ENCODE data around the gene CACUL1. TPM values are rescaled to one million over a fixed set of nuclear protein-coding genes. Genes with fewer than 3 reads are reported as not detected.

CACUL1 gene
- total and polyA plus RNA-seq, 2 donors: 11.0 to 60.3 TPM

DNA sequence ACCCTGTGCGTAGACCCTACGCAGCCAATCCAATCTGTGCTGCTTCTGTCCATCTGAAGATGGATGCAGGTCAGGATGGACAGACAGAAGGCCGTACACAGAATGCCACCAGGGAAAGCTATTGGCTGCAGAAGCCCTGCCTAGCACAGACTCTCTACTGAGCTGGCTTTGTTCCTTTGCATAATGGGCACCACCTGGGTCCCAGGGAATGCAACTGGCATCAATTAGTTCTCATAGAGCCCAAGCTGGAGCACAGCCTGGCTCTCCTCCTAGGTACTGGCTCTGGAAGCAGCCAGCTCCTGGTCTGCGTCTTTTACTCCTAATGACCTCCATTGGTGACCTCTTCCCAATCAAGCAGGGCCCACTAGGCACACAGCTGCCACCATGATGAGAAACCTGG, 26.8 kb upstream of the CACUL1 start:
- no peak overlapping the region for H3K27ac ChIP-seq (ENCODE audit: low read depth)
- H3K4me3 ChIP-seq (ENCODE audit: low read depth, low read length): no peak overlapping the region
- no peaks in the 10 kb centered on the region for H3K36me3 ChIP-seq (ENCODE audit: insufficient read depth)
- DNase-seq (ENCODE audit: extremely low spot score): no peak
- 91% methylated on average over 4 of the region's 4 CpGs for whole genome bisulfite sequencing
- H3K4me1 ChIP-seq (ENCODE audit: insufficient read depth): no peaks in the 10 kb centered on the region

DNA sequence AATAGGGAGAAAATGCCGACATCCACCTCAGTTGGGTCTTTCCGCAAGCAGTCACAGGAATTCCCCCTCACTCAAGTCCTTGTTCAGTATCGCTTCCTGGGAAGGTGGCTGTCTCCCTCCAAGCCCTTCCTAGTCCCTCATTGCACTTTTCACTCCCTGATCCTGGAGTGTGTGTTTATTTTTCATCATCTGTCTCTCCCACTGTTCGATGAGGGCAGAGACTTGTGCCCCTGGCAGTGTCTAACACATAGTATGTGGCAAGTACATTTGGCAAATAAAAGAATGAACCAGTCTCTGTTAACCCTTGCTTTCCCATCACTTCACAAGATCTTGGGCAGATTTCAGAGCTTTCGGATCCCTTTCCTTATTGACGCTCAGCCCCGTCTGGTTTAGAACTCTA, 24.0 kb upstream of the CACUL1 start:
- Histone ChIP-seq H3K4me1 (ENCODE audit: insufficient read depth) (no peaks in the 10 kb centered on the region), H3K36me3 (ENCODE audit: insufficient read depth) (no peaks in the 10 kb centered on the region), H3K4me3 (ENCODE audit: low read depth, low read length) (no peak overlapping the region), H3K27ac (ENCODE audit: low read depth) (no peak overlapping the region)
- 59% methylated on average over 7 of the region's 7 CpGs for WGBS
- DNase-seq (ENCODE audit: extremely low spot score): no peak

GRCh38 chr10:118776960-118777359, 22.2 kb upstream of the CACUL1 start:
- Histone ChIP-seq H3K4me1 (ENCODE audit: insufficient read depth) (no peaks in the 10 kb centered on the region), H3K4me3 (ENCODE audit: low read depth, low read length) (no peak overlapping the region), H3K27ac (ENCODE audit: low read depth) (no peak overlapping the region), H3K36me3 (ENCODE audit: insufficient read depth) (no peaks in the 10 kb centered on the region)
- DNase-seq (ENCODE audit: extremely low spot score): no peak
- WGBS: 87% methylated on average over 5 of the region's 5 CpGs

DNA sequence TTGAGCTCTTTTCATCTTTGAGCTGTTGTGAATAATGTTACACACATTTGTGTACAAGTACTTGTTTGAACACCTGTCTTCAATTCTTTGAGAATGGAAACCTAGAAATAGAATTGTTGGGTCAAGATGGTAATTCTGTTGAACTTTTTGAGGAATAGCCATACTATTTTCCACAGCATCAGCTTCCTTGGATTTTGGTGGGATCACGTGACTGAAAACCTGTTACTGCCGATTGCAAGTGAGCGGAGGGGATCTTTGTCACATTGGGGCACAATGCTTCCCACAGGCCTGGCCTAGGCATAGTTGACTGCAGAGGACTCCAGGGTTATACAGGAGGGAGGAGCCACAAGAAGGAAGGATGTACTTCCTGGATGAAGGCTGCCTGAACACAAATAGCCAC, 21.3 kb upstream of the CACUL1 start:
- 94% methylated on average over 3 of the region's 3 CpGs for WGBS
- H3K4me1 ChIP-seq (ENCODE audit: insufficient read depth): no peaks in the 10 kb centered on the region
- H3K36me3 ChIP-seq (ENCODE audit: insufficient read depth): no peaks in the 10 kb centered on the region
- DNase-seq (ENCODE audit: extremely low spot score): no peak
- H3K27ac ChIP-seq (ENCODE audit: low read depth): no peak overlapping the region
- H3K4me3 ChIP-seq (ENCODE audit: low read depth, low read length): no peak overlapping the region

- H3K4me3 ChIP-seq (ENCODE audit: low read depth, low read length): no peak overlapping the region
- 83% methylated on average over 7 of the region's 7 CpGs for WGBS
- no peaks in the 10 kb centered on the region for H3K36me3 ChIP-seq (ENCODE audit: insufficient read depth)
- H3K27ac ChIP-seq (ENCODE audit: low read depth): no peak overlapping the region
- no peak for DNase-seq (ENCODE audit: extremely low spot score)
- H3K4me1 ChIP-seq (ENCODE audit: insufficient read depth): no peaks in the 10 kb centered on the region
These were observed 20.7 kb upstream of the CACUL1 start for GRCh38 chr10:118775478-118775877.

- Histone ChIP-seq H3K36me3 (ENCODE audit: insufficient read depth) (no peaks in the 10 kb centered on the region), H3K4me3 (ENCODE audit: low read depth, low read length) (no peak overlapping the region), H3K27ac (ENCODE audit: low read depth) (no peak overlapping the region), H3K4me1 (ENCODE audit: insufficient read depth) (no peaks in the 10 kb centered on the region)
- WGBS: 84% methylated on average over 4 of the region's 4 CpGs
- no peak for DNase-seq (ENCODE audit: extremely low spot score)
These were observed 18.3 kb upstream of the CACUL1 start for GRCh38 chr10:118773041-118773440.

DNA sequence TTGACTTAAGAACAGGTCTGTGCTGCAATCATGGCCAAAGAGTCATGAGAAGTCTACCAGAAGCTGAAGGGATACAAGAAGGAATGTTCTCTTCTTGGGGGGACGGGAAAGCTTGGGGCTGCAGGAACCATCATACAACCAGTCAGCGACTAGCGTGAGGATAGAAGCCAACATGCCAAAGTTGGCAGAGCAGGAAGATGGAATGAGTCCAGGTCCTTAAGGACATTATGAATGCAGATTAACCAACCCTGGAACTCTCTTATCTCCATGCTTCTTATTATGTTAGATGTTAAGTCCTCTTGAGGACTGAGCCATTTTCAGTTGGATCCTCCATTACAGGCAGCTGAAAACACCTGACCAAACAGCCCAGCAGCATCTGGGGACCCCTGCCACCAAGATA, 17.2 kb upstream of the CACUL1 start:
- Histone ChIP-seq H3K36me3 (ENCODE audit: insufficient read depth) (no peaks in the 10 kb centered on the region), H3K27ac (ENCODE audit: low read depth) (no peak overlapping the region), H3K4me1 (ENCODE audit: insufficient read depth) (no peaks in the 10 kb centered on the region), H3K4me3 (ENCODE audit: low read depth, low read length) (no peak overlapping the region)
- no peak for DNase-seq (ENCODE audit: extremely low spot score)
- 91% methylated on average over 3 of the region's 3 CpGs for WGBS

DNA sequence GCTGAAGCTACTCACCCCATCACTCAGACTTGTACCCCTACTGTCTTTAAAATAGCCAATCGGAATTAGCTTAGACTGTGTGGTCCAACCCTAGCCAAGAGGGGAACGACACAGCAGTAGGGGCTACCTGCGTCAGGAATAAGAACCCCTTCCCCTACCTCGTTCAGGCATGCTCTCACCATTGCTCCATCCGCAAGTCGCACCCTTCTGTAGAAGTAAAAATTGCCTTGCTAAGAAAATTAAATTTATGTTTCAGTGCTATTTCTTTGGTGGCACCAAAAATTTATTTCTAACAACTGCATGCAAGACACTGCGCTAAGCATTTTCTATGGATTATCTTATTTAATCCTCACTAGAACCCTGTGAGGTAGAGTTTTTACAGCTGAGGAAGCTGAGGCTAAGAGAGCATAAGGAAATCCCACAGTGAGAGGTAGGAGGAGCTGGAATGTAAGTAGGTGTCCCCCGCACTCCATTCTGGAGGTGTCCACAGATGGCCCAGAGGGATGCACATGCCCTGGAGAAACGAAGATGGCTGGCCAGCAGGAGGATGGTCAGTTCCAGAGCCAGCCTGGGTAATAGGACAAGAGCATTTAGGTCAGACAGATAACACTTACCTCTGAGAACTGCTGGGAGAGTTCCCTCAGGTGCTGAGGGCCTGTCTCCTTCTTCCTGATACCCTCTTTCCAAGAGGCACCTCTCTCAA, 15.3 kb upstream of the CACUL1 start:
- 90% methylated on average over 9 of the region's 9 CpGs for WGBS
- DNase-seq (ENCODE audit: extremely low spot score): no peak
- Histone ChIP-seq H3K4me3 (ENCODE audit: low read depth, low read length) (no peak overlapping the region), H3K4me1 (ENCODE audit: insufficient read depth) (no peaks in the 10 kb centered on the region), H3K36me3 (ENCODE audit: insufficient read depth) (no peaks in the 10 kb centered on the region), H3K27ac (ENCODE audit: low read depth) (no peak overlapping the region)

- WGBS: 78% methylated on average over 6 of the region's 6 CpGs
- no peak for DNase-seq (ENCODE audit: extremely low spot score)
- Histone ChIP-seq H3K4me3 (ENCODE audit: low read depth, low read length) (no peak overlapping the region), H3K27ac (ENCODE audit: low read depth) (no peak overlapping the region), H3K36me3 (ENCODE audit: insufficient read depth) (no peaks in the 10 kb centered on the region), H3K4me1 (ENCODE audit: insufficient read depth) (no peaks in the 10 kb centered on the region)
These were observed 13.5 kb upstream of the CACUL1 start for GRCh38 chr10:118768041-118768919.

- no peak overlapping the region for H3K27ac ChIP-seq (ENCODE audit: low read depth)
- H3K36me3 ChIP-seq (ENCODE audit: insufficient read depth): no peaks in the 10 kb centered on the region
- H3K4me1 ChIP-seq (ENCODE audit: insufficient read depth): no peaks in the 10 kb centered on the region
- H3K4me3 ChIP-seq (ENCODE audit: low read depth, low read length): no peak overlapping the region
- 63% methylated on average over 6 of the region's 6 CpGs for WGBS
- DNase-seq (ENCODE audit: extremely low spot score): no peak
These were observed 12.7 kb upstream of the CACUL1 start for GRCh38 chr10:118767297-118768040.

DNA sequence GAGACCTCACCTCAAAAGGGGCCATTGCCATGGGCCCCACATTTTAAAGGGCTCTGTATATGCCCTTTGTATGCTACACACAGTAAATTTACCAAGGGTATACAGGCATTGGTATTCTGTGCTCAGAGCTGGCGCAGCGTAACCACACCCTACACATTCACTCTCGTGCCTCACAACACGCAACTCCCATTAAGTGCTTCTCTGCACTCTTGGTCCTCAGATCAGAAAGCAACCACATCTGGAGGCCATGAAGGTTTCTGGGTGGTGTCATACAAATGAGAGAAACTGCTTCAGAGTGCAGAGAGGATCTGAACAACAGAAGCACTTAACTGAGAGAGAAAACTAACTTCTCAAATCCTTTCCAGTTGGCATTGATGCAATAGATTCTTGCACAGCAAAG, 9.4 kb upstream of the CACUL1 start:
- Histone ChIP-seq H3K27ac (ENCODE audit: low read depth) (no peak overlapping the region), H3K4me3 (ENCODE audit: low read depth, low read length) (no peak overlapping the region), H3K4me1 (ENCODE audit: insufficient read depth) (no peaks in the 10 kb centered on the region), H3K36me3 (ENCODE audit: insufficient read depth) (no peaks in the 10 kb centered on the region)
- DNase-seq (ENCODE audit: extremely low spot score): no peak
- 90% methylated on average over 4 of the region's 4 CpGs for WGBS

GRCh38 chr10:118763202-118763988, 8.6 kb upstream of the CACUL1 start:
- H3K4me3 ChIP-seq (ENCODE audit: low read depth, low read length): no peak overlapping the region
- no peak overlapping the region for H3K27ac ChIP-seq (ENCODE audit: low read depth)
- 81% methylated on average over 3 of the region's 3 CpGs for WGBS
- H3K36me3 ChIP-seq (ENCODE audit: insufficient read depth): no peaks in the 10 kb centered on the region
- H3K4me1 ChIP-seq (ENCODE audit: insufficient read depth): no peaks in the 10 kb centered on the region
- DNase-seq (ENCODE audit: extremely low spot score): no peak

GRCh38 chr10:118760265-118760664, 5.5 kb upstream of the CACUL1 start:
- no peaks in the 10 kb centered on the region for H3K4me1 ChIP-seq (ENCODE audit: insufficient read depth)
- 97% methylated on average over 36 of the region's 36 CpGs for WGBS
- no peak for DNase-seq (ENCODE audit: extremely low spot score)
- H3K36me3 ChIP-seq (ENCODE audit: insufficient read depth): no peaks in the 10 kb centered on the region
- no peak overlapping the region for H3K4me3 ChIP-seq (ENCODE audit: low read depth, low read length)
- H3K27ac ChIP-seq (ENCODE audit: low read depth): no peak overlapping the region

All from urinary bladder (tissue), 4 donors.